ENCODE results near the gene EGR1.
"Not testable (repeated sequence)": the region's sequence is repeated elsewhere in the genome, so short reads cannot be mapped to it uniquely, and the experiment has no call there.

The EGR1 gene

DNA sequence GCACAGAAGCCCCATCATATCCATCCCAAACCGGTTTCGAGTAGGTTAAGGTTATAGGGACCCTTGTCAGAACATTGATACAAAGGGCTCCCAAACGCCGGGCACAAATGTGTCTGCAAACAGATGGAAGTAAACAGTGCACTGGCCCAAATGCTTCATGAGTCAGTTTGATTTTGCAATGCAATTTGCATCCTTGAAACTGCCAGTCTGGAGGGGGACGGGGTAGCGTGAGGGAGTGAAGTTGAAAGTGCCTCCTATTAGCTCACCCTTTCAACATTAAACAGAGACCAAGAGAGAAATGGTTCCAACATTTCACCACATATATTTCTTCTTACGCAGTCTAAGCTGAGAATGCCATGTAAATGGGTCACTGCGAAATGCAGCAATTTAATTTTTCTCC, 42.2 kb downstream of the EGR1 start:
- not testable (repeated sequence) for H3K27ac Mint-ChIP-seq, H3K27me3 Mint-ChIP-seq, H3K9me3 Mint-ChIP-seq, ATAC-seq, H3K4me3 Mint-ChIP-seq, H3K4me1 Mint-ChIP-seq, DNase-seq

GRCh38 chr5:138508958-138509357, 43.7 kb downstream of the EGR1 start:
- no peak for DNase-seq
- H3K27me3 Mint-ChIP-seq: no peaks in the 10 kb centered on the region
- no peaks in the 10 kb centered on the region for H3K4me1 Mint-ChIP-seq
- no peak overlapping the region for H3K4me3 Mint-ChIP-seq
- peak overlapping the region in 1 of 2 donors; percentile 85 for H3K27ac Mint-ChIP-seq
- no peaks in the 10 kb centered on the region for H3K9me3 Mint-ChIP-seq
- ATAC-seq: no peak

DNA sequence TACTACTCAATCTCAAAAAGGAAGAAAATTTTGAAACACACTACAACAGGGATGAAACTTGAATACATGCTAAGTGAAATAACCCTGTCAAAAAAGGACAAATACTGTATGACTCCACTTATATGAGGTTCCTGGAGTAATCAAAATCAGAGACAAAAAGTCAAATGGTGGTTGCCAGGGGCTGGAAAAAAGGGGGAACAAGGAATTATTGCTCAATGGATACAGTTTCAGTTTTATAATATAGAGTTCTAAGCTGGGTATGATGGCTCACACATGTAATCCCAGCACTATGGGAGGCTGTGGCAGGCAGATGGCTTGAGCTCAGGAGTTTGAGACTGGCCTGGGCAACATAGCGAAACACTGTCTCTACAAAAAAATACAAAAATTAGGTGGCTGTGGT, 48.7 kb downstream of the EGR1 start:
- Mint-ChIP-seq H3K27ac (no peak overlapping the region), H3K4me3 (no peak overlapping the region)
- no peak for ATAC-seq

DNA sequence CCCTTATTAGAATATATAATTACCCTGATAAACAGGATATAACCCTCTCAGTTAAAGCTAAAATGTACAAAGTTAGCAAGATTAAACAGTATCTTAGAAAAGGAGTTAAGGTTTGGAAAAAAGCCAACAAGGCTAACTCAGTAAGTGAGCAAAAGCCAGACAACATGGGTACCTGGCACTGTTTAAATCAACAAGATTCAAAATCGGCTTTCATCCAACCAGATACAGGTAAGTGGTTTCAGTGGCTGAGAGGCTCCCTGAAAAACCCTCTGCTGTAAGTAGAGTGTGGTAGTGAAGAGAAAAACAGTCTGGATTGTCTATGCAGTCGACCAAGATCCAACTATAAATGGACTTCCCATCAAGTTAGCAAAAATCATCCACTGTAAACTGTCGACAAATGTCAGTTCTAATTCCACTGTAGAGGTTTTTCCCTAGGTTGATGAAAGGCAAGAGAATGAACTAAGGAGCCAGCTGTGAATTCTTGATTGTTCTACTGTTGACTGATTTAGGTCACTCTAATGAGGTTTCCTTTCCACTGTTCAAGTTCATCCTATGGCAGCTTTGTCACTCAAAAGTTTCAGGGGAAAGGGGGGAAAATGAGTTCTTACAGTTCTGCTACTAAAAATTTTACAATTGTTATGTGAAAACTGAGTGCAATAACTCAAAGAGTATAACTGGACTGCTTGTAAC, 50.4 kb downstream of the EGR1 start:
- Mint-ChIP-seq H3K9me3 (no peaks in the 10 kb centered on the region), H3K4me3 (no peak overlapping the region), H3K27me3 (no peaks in the 10 kb centered on the region), H3K4me1 (peaks cover 13% of the 10 kb centered on the region), H3K27ac (peak overlapping the region; percentile 27 to 61)
- DNase-seq: no peak
- ATAC-seq: no peak

More for the DNA sequence above, 48.7 kb downstream of the EGR1 start:
- H3K4me1 Mint-ChIP-seq: peaks cover 5% of the 10 kb centered on the region
- H3K27me3 Mint-ChIP-seq: no peaks in the 10 kb centered on the region
- DNase-seq: no peak
- H3K9me3 Mint-ChIP-seq: no peaks in the 10 kb centered on the region

GRCh38 chr5:138517437-138517836, 52.2 kb downstream of the EGR1 start:
- Mint-ChIP-seq H3K27ac (peak overlapping the region in 1 of 2 donors; percentile 34), H3K27me3 (no peaks in the 10 kb centered on the region), H3K4me1 (peaks cover 17% of the 10 kb centered on the region), H3K4me3 (no peak overlapping the region), H3K9me3 (no peaks in the 10 kb centered on the region)
- DNase-seq (no peak), ATAC-seq (no peak)
